GM19193 (cell line): Measurements from ENCODE around the gene GDE1.

Source experiments
- POLR2A ChIP-seq: IDR thresholded peaks from 4 replicates; pipeline ENCODE4 v1.6.1; 2011; ENCODE audit not compliant: insufficient read depth, insufficient read length; ENCODE audit errors: extremely low read depth

GDE1 gene

DNA sequence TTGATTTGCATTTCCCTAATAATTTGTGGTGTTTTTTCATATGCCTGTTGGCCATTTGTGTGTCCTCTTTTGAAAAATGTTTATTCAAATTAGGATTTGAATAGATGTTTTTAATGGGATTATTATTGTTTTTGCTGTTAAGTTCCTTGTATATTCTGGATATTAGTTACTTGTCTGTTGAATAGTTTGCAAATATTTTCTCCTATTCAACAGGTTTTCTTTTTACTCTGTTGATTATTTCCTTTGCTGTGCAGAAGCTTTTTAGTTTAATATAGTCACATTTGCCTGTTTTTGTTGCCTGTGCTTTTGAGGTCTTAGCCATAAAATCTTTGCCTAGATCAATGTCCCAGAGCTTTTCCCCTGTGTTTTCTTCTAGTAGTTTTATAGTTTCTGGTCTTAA, 9.6 kb downstream of the GDE1 start:
- no peak for TF ChIP-seq POLR2A

- no peak for TF ChIP-seq POLR2A
These were observed 14.0 kb downstream of the GDE1 start for GRCh38 chr16:19507867-19508266.

GRCh38 chr16:19506965-19507364, 14.9 kb downstream of the GDE1 start:
- TF ChIP-seq POLR2A, result no peak

DNA sequence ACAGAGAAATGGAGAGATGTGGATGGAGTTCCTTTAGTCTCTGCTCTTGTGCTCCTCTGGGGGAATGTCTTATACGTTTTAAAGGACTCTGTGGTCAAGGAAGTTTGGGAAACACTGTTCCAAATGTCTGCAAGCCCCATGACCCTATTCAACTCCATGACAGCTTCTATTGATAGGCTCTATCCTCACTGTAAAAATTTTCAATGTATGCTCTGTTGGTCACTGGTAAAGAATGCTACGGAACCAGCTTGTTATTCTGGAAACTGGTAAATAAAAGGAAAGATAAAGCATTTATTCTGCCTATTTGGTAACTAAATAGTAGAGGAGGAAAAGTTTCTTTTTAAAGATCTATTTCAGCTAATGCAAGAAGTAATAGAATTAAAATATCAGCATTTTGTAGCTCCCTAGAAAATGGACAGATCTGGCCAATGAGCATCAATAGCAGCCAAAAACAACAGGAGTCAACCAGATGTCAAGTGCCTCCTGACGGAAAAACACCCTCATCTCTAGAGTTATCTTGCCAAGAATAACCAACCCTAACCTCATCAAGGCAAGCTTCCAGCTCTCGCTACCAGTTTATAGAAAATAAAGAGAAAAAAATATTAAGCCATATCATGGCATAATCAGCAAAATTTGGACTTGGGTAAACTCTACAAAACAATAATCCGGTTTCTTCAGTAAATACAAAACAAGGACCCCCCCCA, 16.1 kb downstream of the GDE1 start:
- TF ChIP-seq POLR2A, result no peak

GRCh38 chr16:19503461-19504075, 18.3 kb downstream of the GDE1 start:
- TF ChIP-seq POLR2A, result no peak

DNA sequence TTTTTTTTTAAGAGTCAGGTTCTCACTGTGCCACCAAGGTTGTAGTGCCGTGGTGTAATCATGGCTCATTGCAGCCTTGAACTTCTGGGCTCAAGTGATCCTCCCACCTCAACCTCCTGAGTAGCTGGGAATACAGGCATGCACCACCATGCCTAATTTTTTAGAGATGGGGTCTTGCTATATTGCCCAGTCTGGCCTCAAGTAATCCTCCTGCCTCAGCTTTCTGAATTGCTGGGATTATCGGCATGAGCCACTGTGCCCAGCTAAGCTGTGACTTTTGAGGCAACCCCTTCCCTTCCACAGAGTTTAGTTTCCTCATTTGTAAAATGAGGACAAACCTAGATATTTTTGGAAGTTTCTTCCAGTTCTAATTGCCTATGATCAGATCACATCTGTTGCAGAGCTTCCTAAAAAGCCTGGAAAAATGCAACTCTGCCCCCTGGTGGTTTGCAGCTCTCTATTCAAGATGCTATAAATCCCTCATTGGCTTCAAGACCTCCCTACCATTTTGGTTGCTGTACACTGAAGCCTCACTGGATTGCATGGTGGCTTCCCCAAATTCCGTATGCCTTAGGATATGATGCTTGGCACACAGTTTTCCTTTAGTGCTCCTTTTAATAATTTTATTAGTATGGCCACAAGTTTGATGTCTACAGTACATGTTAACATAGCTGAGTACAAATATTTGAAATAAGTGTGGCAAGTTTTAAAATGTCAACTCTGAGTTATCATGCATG, 19.3 kb downstream of the GDE1 start:
- TF ChIP-seq POLR2A, result no peak

DNA sequence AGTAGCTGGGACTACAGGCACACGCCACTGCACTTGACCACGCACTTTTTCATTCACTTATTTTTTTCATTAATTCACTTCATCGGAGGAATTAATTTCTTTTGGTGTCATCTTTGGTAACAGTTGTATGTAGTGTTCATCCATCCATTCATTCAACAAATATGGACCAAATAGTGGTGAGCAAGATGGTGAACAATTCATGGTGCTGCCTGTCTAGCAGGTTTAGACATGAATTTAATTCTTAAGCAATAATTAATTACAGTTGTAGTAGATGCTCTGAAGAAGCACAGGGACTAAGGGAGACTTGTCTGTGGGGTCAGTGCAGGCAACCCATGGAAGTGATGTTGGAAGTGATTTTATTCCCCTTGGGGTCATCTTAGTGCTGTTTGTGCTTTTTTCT, 22.4 kb downstream of the GDE1 start:
- TF ChIP-seq POLR2A, result no peak

DNA sequence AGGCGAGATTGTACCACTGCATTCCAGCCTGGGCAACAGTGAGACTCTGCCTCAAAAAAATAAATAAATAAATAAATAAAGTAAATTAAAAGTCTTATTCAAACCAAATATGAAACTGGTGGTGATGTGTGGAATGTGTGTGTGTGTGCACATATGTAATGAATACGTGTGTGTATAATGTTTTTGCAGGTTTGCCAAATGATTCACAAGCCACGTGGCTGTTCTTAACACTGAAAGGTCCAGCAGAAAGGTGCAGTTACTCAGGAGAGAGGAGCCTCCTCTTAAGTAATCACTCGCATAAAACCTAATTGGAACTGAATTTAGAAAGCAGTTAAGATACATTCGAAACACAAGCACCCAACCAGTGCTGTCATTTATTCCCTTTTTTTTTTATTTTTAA, 22.9 kb downstream of the GDE1 start:
- no peak for TF ChIP-seq POLR2A

GRCh38 chr16:19497176-19497575, 24.7 kb downstream of the GDE1 start:
- no peak for TF ChIP-seq POLR2A

GRCh38 chr16:19490619-19491018, 31.3 kb downstream of the GDE1 start:
- TF ChIP-seq POLR2A, result no peak

- TF ChIP-seq POLR2A, result no peak
These were observed 33.7 kb downstream of the GDE1 start for GRCh38 chr16:19488213-19488640.

DNA sequence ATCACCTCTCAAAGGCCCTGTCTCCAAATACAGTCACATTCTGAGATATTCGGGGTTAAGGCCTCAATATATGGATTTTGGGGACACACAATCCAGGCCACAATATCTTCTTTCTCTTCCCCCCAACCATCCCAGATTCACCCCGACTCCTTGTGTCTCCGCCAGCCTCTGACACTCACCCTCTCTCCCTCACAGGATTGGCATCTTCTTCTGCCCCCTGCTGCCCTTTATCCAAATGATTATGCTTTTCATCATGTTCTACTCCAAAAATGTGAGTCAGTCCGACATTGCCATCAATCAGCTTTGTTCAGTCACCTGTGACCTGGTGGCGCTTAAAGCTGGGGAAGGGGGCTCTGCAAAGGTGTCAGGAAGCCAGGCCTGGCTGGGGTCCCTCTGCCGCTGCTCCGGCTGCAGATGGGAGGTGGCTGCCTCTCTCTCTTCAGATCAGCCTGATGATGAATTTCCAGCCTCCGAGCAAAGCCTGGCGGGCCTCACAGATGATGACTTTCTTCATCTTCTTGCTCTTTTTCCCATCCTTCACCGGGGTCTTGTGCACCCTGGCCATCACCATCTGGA, 35.1 kb downstream of the GDE1 start:
- TF ChIP-seq POLR2A, result no peak

- TF ChIP-seq POLR2A, result no peak
These were observed 35.8 kb downstream of the GDE1 start for GRCh38 chr16:19486051-19486450.

DNA sequence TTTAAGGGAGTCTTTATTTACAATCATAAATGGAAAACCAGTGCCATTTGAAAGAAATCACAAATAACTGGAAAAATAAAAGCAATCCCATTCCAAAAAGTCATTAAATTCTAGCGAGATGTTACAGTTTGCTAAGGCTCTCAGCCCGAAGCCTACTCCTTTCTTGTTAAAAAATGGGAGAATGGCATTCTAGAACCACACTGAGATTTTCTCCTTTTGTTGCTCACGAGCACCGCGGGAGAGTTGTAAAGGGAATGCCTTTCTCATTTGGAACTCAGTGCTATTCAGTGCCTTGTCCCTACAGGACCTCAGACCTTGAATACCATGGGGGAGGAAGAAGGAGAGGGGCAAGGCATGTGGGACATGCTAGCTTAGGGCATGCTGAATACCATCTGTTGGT, 36.3 kb downstream of the GDE1 start:
- no peak for TF ChIP-seq POLR2A

DNA sequence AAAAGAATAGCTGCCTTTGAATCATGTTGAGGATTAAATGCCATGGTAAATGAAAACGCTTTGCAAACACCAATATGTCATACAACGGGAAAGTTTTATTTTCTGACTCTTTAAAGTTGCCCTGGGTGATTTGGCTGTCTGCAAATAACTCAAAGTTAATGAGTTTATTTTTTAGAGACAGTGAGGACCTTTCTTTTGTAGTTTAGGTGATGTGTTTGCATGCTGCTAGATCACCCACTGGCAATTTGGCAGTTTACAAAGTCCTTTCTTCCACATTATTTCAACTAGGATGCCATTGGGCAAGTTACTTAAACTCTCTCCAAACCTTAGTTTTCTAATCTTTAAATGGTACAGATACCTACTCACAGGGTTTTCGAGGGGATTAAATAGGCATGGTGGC, 37.8 kb downstream of the GDE1 start:
- no peak for TF ChIP-seq POLR2A
